GM23248 (cell line): ENCODE data around the gene ALDH16A1. TPM values are rescaled to one million over a fixed set of nuclear protein-coding genes. Genes with fewer than 3 reads are reported as not detected.

ENCODE experiments used
- DNase-seq: peaks from one replicate; pipeline ENCODE4 v3.0.0-alpha.2; 2015
- H2AFZ ChIP-seq: fragments of 200-600 bp; sonication (generic); 2 replicates; pipeline ENCODE4 v1.6.1; 2016; ENCODE audit warnings: antibody characterized with exemption
- H3F3A ChIP-seq: fragments of 200-600 bp; sonication (generic); 2 replicates; pipeline ENCODE4 v1.6.1; 2016; ENCODE audit warnings: mild to moderate bottlenecking, antibody characterized with exemption, mixed run types; ENCODE audit not compliant: insufficient read depth
- H3K27ac ChIP-seq: fragments of 200-600 bp; sonication (generic); 2 replicates; pipeline ENCODE4 v1.5.1; 2016; ENCODE audit warnings: mild to moderate bottlenecking
- H3K27me3 ChIP-seq: fragments of 200-600 bp; sonication (generic); replicated peaks from 2 replicates; pipeline ENCODE4 v1.6.1; 2016; ENCODE audit warnings: mild to moderate bottlenecking; ENCODE audit not compliant: insufficient read depth
- H3K36me3 ChIP-seq: fragments of 200-600 bp; sonication (generic); 2 replicates; pipeline ENCODE4 v1.6.1; 2016; ENCODE audit warnings: low read depth, mild to moderate bottlenecking
- H3K4me1 ChIP-seq: fragments of 200-600 bp; sonication (generic); 2 replicates; pipeline ENCODE4 v1.6.1; 2016; ENCODE audit warnings: mild to moderate bottlenecking; ENCODE audit not compliant: insufficient read depth
- H3K4me2 ChIP-seq: fragments of 200-600 bp; sonication (generic); one replicate; pipeline ENCODE4 v1.6.1; 2016; ENCODE audit warnings: mild to moderate bottlenecking; ENCODE audit not compliant: unreplicated experiment
- H3K4me3 ChIP-seq: fragments of 200-600 bp; sonication (generic); 2 replicates; pipeline ENCODE4 v1.5.1; 2016; ENCODE audit warnings: mild to moderate bottlenecking
- H3K79me2 ChIP-seq: fragments of 200-600 bp; sonication (generic); 2 replicates; pipeline ENCODE4 v1.6.1; 2016; ENCODE audit warnings: mild to moderate bottlenecking; ENCODE audit not compliant: insufficient read depth
- H3K9ac ChIP-seq: fragments of 200-600 bp; sonication (generic); 2 replicates; pipeline ENCODE4 v1.6.1; 2016; ENCODE audit warnings: mild to moderate bottlenecking
- H3K9me2 ChIP-seq: fragments of 200-600 bp; sonication (generic); 2 replicates; pipeline ENCODE4 v1.6.1; 2016; ENCODE audit warnings: mixed run types, mild to moderate bottlenecking, moderate library complexity; ENCODE audit not compliant: insufficient read depth
- H3K9me3 ChIP-seq: fragments of 200-600 bp; sonication (generic); one replicate; pipeline ENCODE4 v1.6.1; 2017; ENCODE audit warnings: low read depth
- H4K20me1 ChIP-seq: fragments of 200-600 bp; sonication (generic); 2 replicates; pipeline ENCODE4 v1.6.0; 2016; ENCODE audit not compliant: insufficient read depth
- EZH2 ChIP-seq: fragments of 200-600 bp; sonication (generic); IDR thresholded peaks from 2 replicates; pipeline ENCODE4 v1.6.1; 2018; ENCODE audit warnings: antibody characterized with exemption, mild to moderate bottlenecking; ENCODE audit not compliant: insufficient read depth, poor library complexity, severe bottlenecking
- EZH2phosphoT487 ChIP-seq: fragments of 200-600 bp; sonication (generic); IDR thresholded peaks from 2 replicates; pipeline ENCODE4 v1.6.1; 2018; ENCODE audit warnings: antibody characterized with exemption, moderate library complexity, mild to moderate bottlenecking, low read depth; ENCODE audit not compliant: insufficient read depth
- WGBS, 2 experiments: methylation state at CpG; one replicate each; pipeline ENCODE4 v1.1.6; 2015 to 2017; ENCODE audit warnings: low lambda C conversion rate in 2 of 2, low coverage in 1 of 2; ENCODE audit errors: missing lambda C conversion rate in 2 of 2; 5-methylcytosine and 5-hydroxymethylcytosine counted together
- in situ Hi-C: fragments of 300-500 bp; cut with MboI; formaldehyde crosslinking; loops from 2 replicates; pipeline ENCODE4 v1.15.0; 2020
- polyA plus RNA-seq: library from polyadenylated mRNA; unstranded; fragments of >200 nt; fragmentation: Nextera tagmentation; extraction: Ambion mirVana; gene quantifications from 2 replicates; pipeline ENCODE4 v1.2.1, GENCODE V29; 2016
- total RNA-seq: library from RNA; depleted of rRNA; stranded (reverse); fragments of >200 nt; shearing (Covaris generic); gene quantifications from 2 replicates; pipeline ENCODE4 v1.2.3, GENCODE V29; 2014

The ALDH16A1 gene
- total and polyA plus RNA-seq, 2 experiments from 2014 or later: 9.4 to 30.4 TPM

DNA sequence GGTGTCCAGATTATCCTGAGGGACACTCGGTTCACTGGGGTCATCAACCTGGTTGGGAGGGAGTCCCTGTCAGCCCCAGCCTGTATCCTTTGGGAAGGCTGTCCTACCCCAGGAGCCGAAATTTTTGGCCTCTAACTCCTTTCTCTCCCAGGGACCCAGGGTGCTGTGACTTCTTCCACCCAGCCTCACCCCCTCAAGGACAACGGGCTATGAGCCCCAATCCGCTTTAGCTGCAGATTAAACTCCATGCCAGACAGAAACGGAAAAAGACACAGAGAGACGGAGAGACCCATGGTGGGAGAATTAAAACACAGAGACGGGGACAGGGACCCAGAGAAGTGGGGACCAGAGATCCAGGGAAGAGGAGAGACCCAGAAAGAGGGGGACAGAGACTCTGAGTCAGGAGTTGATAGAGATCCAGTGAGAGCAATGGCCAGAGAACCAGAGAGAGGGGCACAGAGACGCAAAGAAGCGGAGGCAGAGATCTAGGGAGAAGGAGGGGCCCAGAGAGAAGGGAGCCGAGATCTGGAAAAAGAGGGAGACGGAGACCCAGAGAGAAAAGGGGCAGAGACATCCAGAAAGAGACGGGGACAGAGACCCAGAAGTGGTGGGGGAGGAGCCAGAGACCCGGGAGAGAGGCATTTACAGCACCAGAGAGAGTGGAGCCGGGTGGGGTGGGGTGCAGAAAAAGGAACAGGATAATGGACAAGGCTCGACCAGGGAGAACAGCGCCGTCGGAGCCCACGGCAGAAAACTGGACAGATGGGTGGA lies 12.4 kb upstream of the ALDH16A1 start:
- Histone ChIP-seq H3K79me2 (no peaks in the 10 kb centered on the region), H3F3A (peaks cover 13% of the 10 kb centered on the region), H2AFZ (no peak overlapping the region), H3K27me3 (peaks cover 43% of the 10 kb centered on the region), H3K4me3 (no peak overlapping the region), H3K9me2 (no peaks in the 10 kb centered on the region), H3K9me3 (no peaks in the 10 kb centered on the region), H3K4me2 (no peak overlapping the region), H3K36me3 (no peaks in the 10 kb centered on the region), H4K20me1 (no peaks in the 10 kb centered on the region), H3K4me1 (no peaks in the 10 kb centered on the region), H3K9ac (no peak overlapping the region), H3K27ac (no peak overlapping the region)
- in situ Hi-C loops: no loop called here
- no peak for DNase-seq
- TF ChIP-seq EZH2phosphoT487: 0 out of 2 replicates have a peak, but pooled peaks have one; percentile 5
- TF ChIP-seq EZH2: peak; percentile 91
- 26 to 31% methylated on average over 18 to 19 of the region's 19 CpGs for WGBS, 2 experiments

DNA sequence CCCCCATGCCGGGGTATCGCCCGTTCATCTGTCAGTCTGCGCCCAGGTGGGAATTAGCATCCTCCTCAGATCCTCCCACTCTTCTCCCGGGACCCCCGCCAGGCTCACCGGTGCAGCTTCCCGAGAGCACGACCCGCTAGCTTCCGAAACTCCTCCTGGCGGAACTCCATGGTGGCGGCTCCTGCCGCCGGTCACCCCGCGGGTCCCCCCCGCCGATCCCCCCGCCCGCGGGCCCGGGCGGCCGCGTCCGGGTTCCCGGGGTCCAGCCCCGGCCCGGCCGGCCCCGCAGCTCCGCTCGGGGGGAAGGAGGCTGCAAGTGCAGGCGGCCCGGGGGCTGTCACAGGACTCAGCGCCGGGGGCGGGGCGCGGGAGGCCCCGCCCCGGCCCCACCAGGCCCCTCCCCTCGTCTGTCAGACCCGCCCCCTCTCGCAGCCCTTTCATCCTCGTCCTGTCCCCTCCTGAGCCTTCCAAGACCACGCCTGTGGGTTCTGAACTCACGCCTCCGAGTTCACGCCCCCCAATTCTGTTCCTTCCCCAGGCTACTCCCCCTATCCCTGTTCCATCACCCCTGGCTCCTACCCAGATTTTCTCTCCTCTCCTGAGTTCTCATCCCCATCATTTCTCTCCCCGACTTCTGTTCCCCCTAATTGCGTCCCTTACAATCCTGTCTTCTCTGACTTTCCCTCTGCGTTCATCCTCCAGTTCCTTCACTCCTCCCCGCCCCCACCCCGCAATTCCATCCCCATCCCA lies 11.6 kb upstream of the ALDH16A1 start, which contains the start of gene SLC17A7:
TSS of gene SLC17A7 (minus strand) at position 318 of the 750 bp plus-strand sequence. CDS start at position 170, 148 bp downstream.
- Histone ChIP-seq H3K4me1 (no peaks in the 10 kb centered on the region), H3K4me3 (peak within 1 kb of the TSS; percentile 82; the same call in 1 of the 2 replicates), H3K36me3 (no peaks in the 10 kb centered on the region), H4K20me1 (no peaks in the 10 kb centered on the region), H3F3A (peaks cover 13% of the 10 kb centered on the region), H3K9me3 (no peaks in the 10 kb centered on the region), H3K9ac (no peak within 1 kb of the TSS), H2AFZ (peak within 1 kb of the TSS; percentile 91), H3K4me2 (peak within 1 kb of the TSS; percentile 37), H3K27me3 (peaks cover 35% of the 10 kb centered on the region), H3K9me2 (no peaks in the 10 kb centered on the region), H3K79me2 (no peaks in the 10 kb centered on the region), H3K27ac (no peak within 1 kb of the TSS)
- in situ Hi-C loops: no loop called here
- 3 to 6% methylated on average over 17 to 27 of the region's 56 CpGs for WGBS, 2 experiments
- TF ChIP-seq EZH2 (no peak), EZH2phosphoT487 (no peak)
- peak; percentile 45 for DNase-seq

DNA sequence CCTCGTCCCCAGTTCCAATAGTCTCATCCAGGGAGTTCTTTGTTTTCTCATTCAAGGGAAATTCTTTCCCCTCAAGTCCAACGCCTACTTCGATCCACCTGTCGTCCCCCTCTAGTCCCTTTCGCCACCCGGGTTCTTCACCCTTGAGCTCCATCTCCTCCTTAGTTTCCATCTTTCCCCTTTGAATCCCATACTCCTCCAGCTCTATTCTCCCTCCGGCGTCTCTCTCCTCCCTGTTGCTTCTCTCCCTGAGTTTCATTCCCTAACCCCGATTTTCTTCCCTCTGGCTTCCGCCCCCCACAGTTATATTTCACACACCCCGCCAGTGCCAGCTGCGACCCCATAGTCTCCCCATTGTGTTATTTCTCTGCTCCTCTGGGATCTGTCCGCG lies 11.1 kb upstream of the ALDH16A1 start:
- no peaks in the 10 kb centered on the region for H3K36me3 ChIP-seq
- peak overlapping the region; percentile 82; the same call in 1 of the 2 replicates for H3K4me3 ChIP-seq
- 3 to 7% methylated on average over 11 to 14 of the region's 14 CpGs for WGBS, 2 experiments
- peaks cover 13% of the 10 kb centered on the region for H3F3A ChIP-seq
- H3K79me2 ChIP-seq: no peaks in the 10 kb centered on the region
- no peaks in the 10 kb centered on the region for H4K20me1 ChIP-seq
- H3K9me2 ChIP-seq: no peaks in the 10 kb centered on the region
- DNase-seq: no peak
- no peaks in the 10 kb centered on the region for H3K9me3 ChIP-seq
- no peak overlapping the region for H3K9ac ChIP-seq
- H2AFZ ChIP-seq: peak overlapping the region; percentile 91
- no peak overlapping the region for H3K27ac ChIP-seq
- H3K27me3 ChIP-seq: peaks cover 29% of the 10 kb centered on the region
- in situ Hi-C loops: no loop called here
- peak overlapping the region; percentile 37 for H3K4me2 ChIP-seq
- no peaks in the 10 kb centered on the region for H3K4me1 ChIP-seq
- TF ChIP-seq EZH2phosphoT487: no peak
- TF ChIP-seq EZH2: no peak

DNA sequence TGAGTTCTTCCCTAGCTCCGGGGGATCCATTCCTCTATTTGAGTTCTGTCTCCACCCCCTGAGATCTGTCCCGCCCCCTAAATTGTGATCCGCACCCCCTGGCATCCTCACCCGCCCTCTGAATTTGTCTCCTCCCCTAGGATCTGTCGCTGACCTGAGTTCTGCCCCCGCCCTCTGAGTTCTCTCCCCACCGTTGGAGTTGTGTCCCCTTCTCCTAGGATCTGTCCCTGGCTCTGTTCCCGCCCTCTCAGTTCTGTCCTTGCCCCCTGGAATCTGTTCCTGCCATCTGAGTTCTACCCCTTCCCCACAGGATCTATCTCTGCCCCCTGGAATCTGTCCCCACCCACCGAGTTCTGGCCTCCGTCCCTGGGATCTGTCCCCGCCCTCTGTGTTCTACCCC lies 10.7 kb upstream of the ALDH16A1 start:
- H3K9me2 ChIP-seq: no peaks in the 10 kb centered on the region
- 3 to 12% methylated on average over 7 to 11 of the region's 11 CpGs for WGBS, 2 experiments
- peak overlapping the region; percentile 91 for H2AFZ ChIP-seq
- TF ChIP-seq EZH2 (no peak), EZH2phosphoT487 (no peak)
- H4K20me1 ChIP-seq: no peaks in the 10 kb centered on the region
- no peaks in the 10 kb centered on the region for H3K79me2 ChIP-seq
- no peak overlapping the region for H3K9ac ChIP-seq
- peaks cover 28% of the 10 kb centered on the region for H3K27me3 ChIP-seq
- H3K27ac ChIP-seq: no peak overlapping the region
- peak overlapping the region; percentile 82; the same call in 1 of the 2 replicates for H3K4me3 ChIP-seq
- H3K4me1 ChIP-seq: no peaks in the 10 kb centered on the region
- no peaks in the 10 kb centered on the region for H3K36me3 ChIP-seq
- H3K4me2 ChIP-seq: peak overlapping the region; percentile 37
- in situ Hi-C loops: no loop called here
- peak; percentile 36 for DNase-seq
- no peaks in the 10 kb centered on the region for H3K9me3 ChIP-seq
- peaks cover 13% of the 10 kb centered on the region for H3F3A ChIP-seq
